Measurements from ENCODE around the gene LDB2.

The LDB2 gene

DNA sequence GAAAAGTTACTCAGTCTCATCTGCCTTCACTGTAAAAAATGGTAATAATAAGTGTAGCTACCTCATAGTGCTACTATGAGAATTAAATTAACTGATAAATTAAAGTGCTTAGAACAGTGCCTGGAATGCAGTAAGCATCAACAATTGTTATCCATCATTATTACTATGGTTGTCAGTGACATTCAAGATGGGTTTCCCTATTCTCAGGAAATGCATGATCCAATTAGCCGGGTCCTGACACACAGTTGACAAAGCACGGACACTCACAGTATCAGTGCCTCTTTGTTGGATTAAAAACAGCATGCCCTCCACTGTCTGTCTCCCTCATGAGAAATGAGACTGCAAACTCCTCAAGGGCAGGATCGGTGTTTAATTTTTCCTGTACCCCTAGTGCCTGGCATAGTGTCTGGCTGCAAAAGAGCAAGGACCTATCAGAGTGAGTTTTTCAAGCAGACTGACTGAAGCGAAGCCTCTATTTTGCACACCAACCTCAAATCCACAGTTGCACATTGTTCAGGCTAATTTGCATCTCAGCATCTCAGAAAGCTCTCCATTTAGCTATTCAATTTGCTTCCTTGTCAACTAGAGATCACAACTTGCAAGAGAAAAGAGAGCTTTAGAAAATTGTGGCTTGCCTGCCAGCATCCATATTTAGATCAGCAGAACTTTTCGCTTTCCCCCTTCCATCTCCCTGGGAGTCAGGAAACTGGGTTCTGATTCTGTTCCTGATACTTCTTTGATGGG, 122.9 kb downstream of the LDB2 start:
- Histone ChIP-seq H2AFZ (ENCODE audit: low read length) (no peak overlapping the region), H3K4me1 (ENCODE audit: insufficient read depth, low read length, severe bottlenecking) (no peaks in the 10 kb centered on the region), H3K4me3 (ENCODE audit: low read depth, low read length, poor library complexity, severe bottlenecking) (no peak overlapping the region), H3K79me2 (ENCODE audit: insufficient read depth, low read length) (no peaks in the 10 kb centered on the region), H3K9ac (ENCODE audit: low read length) (no peak overlapping the region), H3K27ac (ENCODE audit: low read depth, low read length, poor library complexity, severe bottlenecking) (no peak overlapping the region), H3K9me3 (ENCODE audit: low read length) (no peaks in the 10 kb centered on the region), H3K4me2 (ENCODE audit: low read length) (no peak overlapping the region), H3K27me3 (ENCODE audit: insufficient read depth, low read length) (no peaks in the 10 kb centered on the region), H3K9me2 (ENCODE audit: low read depth, low read length) (no peaks in the 10 kb centered on the region), H4K20me1 (ENCODE audit: insufficient read depth, low read length) (no peaks in the 10 kb centered on the region), H3K36me3 (ENCODE audit: insufficient read depth, low read length) (no peaks in the 10 kb centered on the region), H3F3A (ENCODE audit: insufficient read depth, low read length) (no peaks in the 10 kb centered on the region)
- no peak for TF ChIP-seq CTCF (IDR thresholded peaks at IDR 0.05; ENCODE audit: low read length)
- no peak for TF ChIP-seq EZH2 (IDR thresholded peaks at IDR 0.05; ENCODE audit: borderline replicate concordance, low read length)

GRCh38 chr4:16772366-16772850, 126.0 kb downstream of the LDB2 start:
- H3K9me3 ChIP-seq (ENCODE audit: low read length) = no peaks in the 10 kb centered on the region
- H3K9me2 ChIP-seq (ENCODE audit: low read depth, low read length) = no peaks in the 10 kb centered on the region
- no peaks in the 10 kb centered on the region for H3K36me3 ChIP-seq (ENCODE audit: insufficient read depth, low read length)
- H3K9ac ChIP-seq (ENCODE audit: low read length) = no peak overlapping the region
- no peaks in the 10 kb centered on the region for H3K27me3 ChIP-seq (ENCODE audit: insufficient read depth, low read length)
- H2AFZ ChIP-seq (ENCODE audit: low read length) = no peak overlapping the region
- H3K4me3 ChIP-seq (ENCODE audit: low read depth, low read length, poor library complexity, severe bottlenecking) = no peak overlapping the region
- TF ChIP-seq EZH2 (IDR thresholded peaks at IDR 0.05; ENCODE audit: borderline replicate concordance, low read length) = no peak
- no peak for TF ChIP-seq CTCF (IDR thresholded peaks at IDR 0.05; ENCODE audit: low read length)
- H3K4me1 ChIP-seq (ENCODE audit: insufficient read depth, low read length, severe bottlenecking) = no peaks in the 10 kb centered on the region
- H3F3A ChIP-seq (ENCODE audit: insufficient read depth, low read length) = no peaks in the 10 kb centered on the region
- H3K79me2 ChIP-seq (ENCODE audit: insufficient read depth, low read length) = no peaks in the 10 kb centered on the region
- no peaks in the 10 kb centered on the region for H4K20me1 ChIP-seq (ENCODE audit: insufficient read depth, low read length)
- H3K27ac ChIP-seq (ENCODE audit: low read depth, low read length, poor library complexity, severe bottlenecking) = no peak overlapping the region
- H3K4me2 ChIP-seq (ENCODE audit: low read length) = no peak overlapping the region

DNA sequence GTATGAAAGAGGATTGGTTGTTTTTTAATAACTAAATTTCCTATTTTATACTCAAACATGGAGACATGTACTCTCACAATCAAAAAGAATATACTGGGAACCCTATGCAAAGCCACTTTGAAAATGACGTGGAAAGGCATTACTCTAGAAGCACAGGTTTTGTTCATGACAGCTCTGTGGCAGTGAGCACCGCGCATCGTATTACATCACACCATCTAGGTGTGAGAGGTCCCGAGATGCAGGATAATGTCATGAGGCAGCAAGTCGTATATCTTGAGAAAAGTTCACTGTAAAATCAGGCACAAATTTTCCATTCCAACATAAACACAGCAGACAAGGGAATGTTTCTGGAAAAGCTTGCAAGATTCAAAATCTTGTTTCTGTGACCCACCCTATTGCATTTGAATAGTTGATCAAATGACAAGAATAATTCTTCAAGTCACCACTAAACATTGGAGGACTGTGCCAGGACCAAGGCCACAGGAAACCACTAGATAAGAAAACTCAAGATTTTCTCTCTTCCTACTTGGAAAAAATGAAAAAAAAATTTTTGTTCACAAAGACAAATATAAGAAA, 127.6 kb downstream of the LDB2 start:
- H3K36me3 ChIP-seq (ENCODE audit: insufficient read depth, low read length) = no peaks in the 10 kb centered on the region
- H3F3A ChIP-seq (ENCODE audit: insufficient read depth, low read length) = no peaks in the 10 kb centered on the region
- no peaks in the 10 kb centered on the region for H3K9me2 ChIP-seq (ENCODE audit: low read depth, low read length)
- no peaks in the 10 kb centered on the region for H3K27me3 ChIP-seq (ENCODE audit: insufficient read depth, low read length)
- TF ChIP-seq CTCF (IDR thresholded peaks at IDR 0.05; ENCODE audit: low read length) (no peak), EZH2 (IDR thresholded peaks at IDR 0.05; ENCODE audit: borderline replicate concordance, low read length) (no peak)
- H3K4me3 ChIP-seq (ENCODE audit: low read depth, low read length, poor library complexity, severe bottlenecking) = no peak overlapping the region
- H4K20me1 ChIP-seq (ENCODE audit: insufficient read depth, low read length) = no peaks in the 10 kb centered on the region
- H3K79me2 ChIP-seq (ENCODE audit: insufficient read depth, low read length) = no peaks in the 10 kb centered on the region
- no peak overlapping the region for H3K4me2 ChIP-seq (ENCODE audit: low read length)
- H3K27ac ChIP-seq (ENCODE audit: low read depth, low read length, poor library complexity, severe bottlenecking) = no peak overlapping the region
- H3K9me3 ChIP-seq (ENCODE audit: low read length) = no peaks in the 10 kb centered on the region
- no peaks in the 10 kb centered on the region for H3K4me1 ChIP-seq (ENCODE audit: insufficient read depth, low read length, severe bottlenecking)
- H3K9ac ChIP-seq (ENCODE audit: low read length) = no peak overlapping the region
- H2AFZ ChIP-seq (ENCODE audit: low read length) = no peak overlapping the region

Data from OCI-LY1 (cell line).